Thoracic aorta (tissue), 2 donors: ENCODE results near the gene KIF16B. TPM values are rescaled to one million over a fixed set of nuclear protein-coding genes. Genes with fewer than 3 reads are reported as not detected.

ENCODE experiments used
- ATAC-seq: fragments of 150-250 bp; one replicate; pipeline ENCODE4 v1.8.0; 2017; ENCODE audit warnings: low read depth; ENCODE audit not compliant: insufficient number of reproducible peaks, low FRiP score
- DNase-seq: peaks from one replicate; pipeline ENCODE4 v3.0.0-alpha.2; 2020; ENCODE audit warnings: low spot score
- H3K27ac ChIP-seq, 2 donors: fragments of 200-600 bp; sonication (generic); 1 replicate in 1 of 2; 2 replicates in 1 of 2; pipeline ENCODE4 v1.5.1; 2016; ENCODE audit warnings: mild to moderate bottlenecking in 2 of 2, moderate library complexity in 2 of 2
- H3K27me3 ChIP-seq: fragments of 200-600 bp; sonication (generic); replicated peaks from 2 replicates; pipeline ENCODE4 v1.6.0; 2016; ENCODE audit warnings: mild to moderate bottlenecking; ENCODE audit not compliant: insufficient read depth
- H3K36me3 ChIP-seq: fragments of 200-600 bp; sonication (generic); one replicate; pipeline ENCODE4 v1.5.1; 2016
- H3K4me1 ChIP-seq, 2 donors: fragments of 200-600 bp; sonication (generic); 1 replicate in 1 of 2; 2 replicates in 1 of 2; pipeline versions ENCODE4 v1.5.1 to v1.6.0; 2016; ENCODE audit warnings: low read depth in 2 of 2, mild to moderate bottlenecking in 1 of 2; ENCODE audit not compliant: control insufficient read depth in 1 of 2
- H3K4me3 ChIP-seq: fragments of 200-600 bp; sonication (generic); 2 replicates; pipeline ENCODE4 v1.5.1; 2016; ENCODE audit warnings: mild to moderate bottlenecking
- H3K9me3 ChIP-seq: fragments of 200-600 bp; sonication (generic); 2 replicates; pipeline ENCODE4 v1.5.1; 2016
- total RNA-seq, 2 donors: library from RNA; depleted of rRNA; stranded (reverse); fragments of >200 nt; gene quantifications; one replicate each; pipeline versions ENCODE4 v1.1.0 to v1.2.3, GENCODE V29; 2016
- TF ChIP-seq, protein P1 (sequence below): fragments of 200-600 bp; sonication (generic); IDR thresholded peaks from one replicate; pipeline ENCODE4 v1.5.1; 2019; ENCODE audit warnings: antibody characterized with exemption

Gene KIF16B
- total RNA-seq, 2 donors from 2014 or later = 16.5 to 21.3 TPM

DNA sequence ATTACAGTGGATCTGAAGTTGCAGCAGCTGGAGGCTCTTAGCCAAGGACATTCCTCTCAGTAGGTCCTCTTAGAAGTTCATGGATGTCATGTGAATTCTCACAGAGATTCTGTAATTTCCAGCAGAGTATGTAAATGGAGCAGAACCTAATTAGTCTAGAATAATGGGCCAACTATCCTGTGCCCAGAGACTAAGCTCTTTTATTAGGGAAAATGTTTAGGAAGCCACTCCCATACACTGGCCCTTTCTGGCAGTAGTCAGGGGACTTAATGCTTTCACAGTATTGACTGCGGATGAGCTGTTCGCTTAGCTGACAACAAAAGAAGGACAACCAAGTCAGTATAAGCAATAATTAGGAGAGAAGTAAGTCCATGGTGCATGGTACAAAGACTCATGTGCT lies 43.8 kb upstream of the KIF16B start:
- no peaks in the 10 kb centered on the region for H3K36me3 ChIP-seq
- TF ChIP-seq, protein P1, sequence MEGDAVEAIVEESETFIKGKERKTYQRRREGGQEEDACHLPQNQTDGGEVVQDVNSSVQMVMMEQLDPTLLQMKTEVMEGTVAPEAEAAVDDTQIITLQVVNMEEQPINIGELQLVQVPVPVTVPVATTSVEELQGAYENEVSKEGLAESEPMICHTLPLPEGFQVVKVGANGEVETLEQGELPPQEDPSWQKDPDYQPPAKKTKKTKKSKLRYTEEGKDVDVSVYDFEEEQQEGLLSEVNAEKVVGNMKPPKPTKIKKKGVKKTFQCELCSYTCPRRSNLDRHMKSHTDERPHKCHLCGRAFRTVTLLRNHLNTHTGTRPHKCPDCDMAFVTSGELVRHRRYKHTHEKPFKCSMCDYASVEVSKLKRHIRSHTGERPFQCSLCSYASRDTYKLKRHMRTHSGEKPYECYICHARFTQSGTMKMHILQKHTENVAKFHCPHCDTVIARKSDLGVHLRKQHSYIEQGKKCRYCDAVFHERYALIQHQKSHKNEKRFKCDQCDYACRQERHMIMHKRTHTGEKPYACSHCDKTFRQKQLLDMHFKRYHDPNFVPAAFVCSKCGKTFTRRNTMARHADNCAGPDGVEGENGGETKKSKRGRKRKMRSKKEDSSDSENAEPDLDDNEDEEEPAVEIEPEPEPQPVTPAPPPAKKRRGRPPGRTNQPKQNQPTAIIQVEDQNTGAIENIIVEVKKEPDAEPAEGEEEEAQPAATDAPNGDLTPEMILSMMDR = no peak
- no peak for ATAC-seq
- no peaks in the 10 kb centered on the region for H3K27me3 ChIP-seq
- H3K4me3 ChIP-seq = no peak overlapping the region
- no peak overlapping the region for H3K27ac ChIP-seq
- no peaks in the 10 kb centered on the region for H3K4me1 ChIP-seq
- no peaks in the 10 kb centered on the region for H3K9me3 ChIP-seq
- DNase-seq = no peak

DNA sequence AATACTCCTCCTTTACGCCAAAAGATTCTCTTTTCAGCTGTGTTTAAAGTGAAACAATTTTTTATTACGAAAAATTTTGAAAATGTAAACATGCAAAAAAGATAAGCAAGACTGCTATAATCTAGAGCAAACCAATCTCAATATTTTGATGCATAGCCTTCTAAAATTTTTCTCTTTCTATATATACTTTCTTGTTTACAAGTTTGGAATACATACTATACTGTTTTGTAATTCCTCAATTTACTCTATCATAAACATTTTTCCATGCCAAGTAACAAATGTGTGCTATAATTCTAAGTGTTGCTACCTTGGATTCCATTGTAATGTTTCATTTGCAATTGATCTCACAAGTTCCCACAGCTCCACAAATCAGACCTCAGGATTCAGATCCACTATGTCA lies 43.1 kb upstream of the KIF16B start:
- Histone ChIP-seq H3K4me1 (no peaks in the 10 kb centered on the region), H3K27me3 (no peaks in the 10 kb centered on the region), H3K9me3 (no peaks in the 10 kb centered on the region), H3K4me3 (no peak overlapping the region), H3K36me3 (no peaks in the 10 kb centered on the region), H3K27ac (no peak overlapping the region)
- TF ChIP-seq, protein P1 = no peak
- DNase-seq = no peak
- no peak for ATAC-seq

DNA sequence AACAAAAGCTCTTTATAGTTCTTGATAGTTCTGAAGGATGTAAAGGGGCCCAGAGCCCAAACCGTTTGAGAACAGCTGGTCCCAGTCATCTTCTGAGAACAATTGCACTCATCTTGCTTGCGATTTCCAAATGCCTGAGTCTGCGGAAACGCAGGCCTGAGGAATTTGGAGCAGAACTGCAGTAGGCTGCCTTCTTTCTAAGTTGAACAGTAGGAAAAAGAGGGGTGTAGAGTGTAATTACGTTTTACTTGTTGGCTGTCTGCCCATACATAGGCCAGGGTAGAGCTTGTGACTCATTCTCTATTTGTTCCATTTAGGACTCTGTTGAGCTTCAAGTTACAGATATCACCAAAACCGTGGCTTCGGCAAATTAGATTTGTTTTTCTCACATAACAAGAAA lies 42.0 kb upstream of the KIF16B start:
- H3K27me3 ChIP-seq = no peaks in the 10 kb centered on the region
- H3K36me3 ChIP-seq = no peaks in the 10 kb centered on the region
- no peak overlapping the region for H3K27ac ChIP-seq
- H3K4me3 ChIP-seq = no peak overlapping the region
- H3K4me1 ChIP-seq = no peaks in the 10 kb centered on the region
- H3K9me3 ChIP-seq = no peaks in the 10 kb centered on the region
- ATAC-seq (no peak), DNase-seq (no peak)
- TF ChIP-seq, protein P1 = no peak

DNA sequence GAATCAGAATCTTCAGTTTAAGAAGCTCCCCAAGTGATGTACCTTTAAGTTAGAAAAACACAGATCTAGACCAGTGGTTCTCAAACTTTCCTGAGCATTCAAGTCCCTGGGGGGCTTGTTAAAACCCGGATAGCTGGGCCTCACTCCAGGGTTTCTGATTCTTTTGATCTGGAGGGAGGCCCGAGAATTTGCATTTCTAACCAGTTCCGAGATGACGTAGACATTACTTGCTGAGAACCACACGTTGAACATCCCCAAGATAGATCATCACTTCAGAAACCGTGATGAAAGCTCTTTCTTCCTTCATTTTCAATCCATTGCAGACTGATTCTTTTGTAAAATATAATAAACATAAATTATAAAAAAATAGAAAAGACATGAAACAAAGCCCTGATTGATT lies 40.7 kb upstream of the KIF16B start:
- ATAC-seq = no peak
- Histone ChIP-seq H3K27me3 (no peaks in the 10 kb centered on the region), H3K9me3 (no peaks in the 10 kb centered on the region), H3K27ac (no peak overlapping the region), H3K36me3 (no peaks in the 10 kb centered on the region), H3K4me3 (no peak overlapping the region), H3K4me1 (no peaks in the 10 kb centered on the region)
- DNase-seq = no peak
- TF ChIP-seq, protein P1 = no peak

DNA sequence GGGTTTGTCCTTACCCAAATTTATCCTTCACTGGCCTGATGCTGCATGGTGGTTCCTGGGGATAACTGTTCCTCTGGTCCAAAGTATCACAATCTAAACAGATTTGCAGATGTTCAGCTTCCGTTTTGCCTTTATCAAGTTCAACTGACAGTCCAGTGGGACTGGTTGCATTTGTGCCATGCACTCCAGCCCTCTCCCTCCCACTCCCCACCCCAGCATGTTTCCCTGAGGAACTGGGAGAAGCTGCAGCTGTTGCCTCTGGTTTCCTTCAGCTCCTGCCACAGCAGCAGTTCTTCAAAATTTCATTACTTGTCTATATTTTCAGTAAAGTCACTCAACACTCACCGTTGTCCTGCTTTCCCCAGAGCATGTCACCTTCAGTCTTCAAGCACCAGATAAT lies 39.5 kb upstream of the KIF16B start:
- TF ChIP-seq, protein P1 = no peak
- ATAC-seq = no peak

More for the DNA sequence above, 39.5 kb upstream of the KIF16B start:
- Histone ChIP-seq H3K27me3 (no peaks in the 10 kb centered on the region), H3K9me3 (no peaks in the 10 kb centered on the region), H3K36me3 (no peaks in the 10 kb centered on the region), H3K4me3 (no peak overlapping the region), H3K4me1 (peaks cover 0 to 8% of the 10 kb centered on the region in 2 donors), H3K27ac (no peak overlapping the region)
- no peak for DNase-seq
